Subcutaneous preadipocyte (primary cell): ENCODE results near the gene LHCGR. TPM values are rescaled to one million over a fixed set of nuclear protein-coding genes. Genes with fewer than 3 reads are reported as not detected.

ENCODE experiments used
- small RNA-seq: library from RNA; depleted of rRNA; stranded (forward); fragments of <200 nt; gene quantifications from one replicate; pipeline ENCODE3, GENCODE V24; 2012
- total RNA-seq: library from RNA; depleted of rRNA; stranded (reverse); fragments of >200 nt; gene quantifications from 2 replicates; pipeline ENCODE4 v1.2.3, GENCODE V29; 2012

The LHCGR gene
- total RNA-seq, result not detected in 2 replicates

GRCh38 chr2:48755473-48755872, at the start of gene LHCGR:
TSS of gene LHCGR (minus strand) at chr2:48755724. CDS start at chr2:48755671, 53 bp downstream.

Small RNA genes within 50 kb of the gene (small RNA-seq; reads per million reads assigned to genes)
- not detected for gene ELOBP3

Other genes with a start within 250 kb of the LHCGR start
- gene STON1, start 225.6 kb downstream of the LHCGR start, total RNA-seq, result 3.3 and 7.4 TPM in 2 replicates
- gene GTF2A1L, start 137.9 kb downstream of the LHCGR start, total RNA-seq, result not detected in 2 replicates